Measurements from ENCODE around the gene ZNF223.

DNA sequence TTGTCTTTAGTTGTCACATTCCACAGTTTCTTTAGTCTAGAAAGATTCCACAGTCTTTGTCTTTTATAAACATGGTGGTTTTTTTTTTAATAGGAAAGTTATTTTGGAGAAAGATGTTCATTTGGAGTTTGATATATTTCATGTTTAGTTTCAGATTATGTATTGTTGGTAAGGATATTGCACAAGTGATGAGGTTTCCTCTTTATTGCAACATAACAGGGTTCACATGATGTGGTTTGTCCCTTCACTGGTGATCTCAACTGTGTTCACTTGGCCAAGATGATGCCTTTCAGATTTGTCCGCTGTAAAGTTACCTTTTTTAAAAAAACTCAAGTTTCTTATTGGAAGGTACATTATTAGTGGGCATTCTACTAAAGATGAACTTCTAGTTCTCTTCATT is 45.9 kb upstream of the ZNF223 start:
- no peak for TF ChIP-seq CTCF (IDR thresholded peaks at IDR 0.05)
- no peak for TF ChIP-seq POLR2A (IDR thresholded peaks at IDR 0.05)

Data from adrenal gland (tissue), 5 donors.